Thyroid gland (tissue), 4 donors: ENCODE measurements around the gene RIMBP2.

ENCODE experiments used
- CTCF ChIP-seq, 6 experiments: fragments of 200-600 bp in 3 of 6; fragments of 450-650 bp in 3 of 6; sonication (generic) in 3 of 6; IDR thresholded peaks; one replicate each; pipeline ENCODE4 v1.5.1; 2016 to 2019; ENCODE audit warnings: antibody characterized with exemption in 6 of 6, mild to moderate bottlenecking in 2 of 6, inconsistent platforms in 1 of 6, moderate library complexity in 1 of 6
- POLR2A ChIP-seq, 2 donors: fragments of 450-650 bp; IDR thresholded peaks; one replicate each; pipeline ENCODE4 v1.6.1; 2017; ENCODE audit warnings: antibody characterized with exemption in 2 of 2, mild to moderate bottlenecking in 2 of 2, moderate library complexity in 1 of 2

GRCh38 chr12:130460611-130461446, 255.3 kb downstream of the RIMBP2 start:
- no peak for TF ChIP-seq CTCF (IDR thresholded peaks at IDR 0.05)
- TF ChIP-seq POLR2A (IDR thresholded peaks at IDR 0.05) = no peak
